Posterior vena cava (tissue), 2 donors: ENCODE measurements around the gene USP47. TPM values are rescaled to one million over a fixed set of nuclear protein-coding genes. Genes with fewer than 3 reads are reported as not detected.

Source experiments
- DNase-seq: peaks from one replicate; pipeline ENCODE4 v3.0.0-alpha.2; 2020; ENCODE audit warnings: low spot score
- intact Hi-C, 2 donors: fragments of 100-400 bp; cut with DNase I; formaldehyde crosslinking; loops; one replicate each; pipeline versions ENCODE4 v1.14.1 to v1.14.2; 2022 to 2023
- total RNA-seq, 2 donors: library from RNA; stranded (reverse); fragmentation: NEBNext Ultra II Directional; extraction: Animal tissue kit (Norgen Biotek cat#: 25700); gene quantifications; one replicate each; pipeline ENCODE4 v1.2.1, GENCODE V29; 2021
- donor health status: DM: yes; HTN: yes; CAD: no.
- donor health status: DM: yes; HTN: yes; CAD: no.

USP47 gene
- total RNA-seq, 2 donors from 2014 or later: 49.4 to 57.8 TPM

- DNase-seq: no peak
Observed at GRCh38 chr11:11984563-11984962, 142.8 kb downstream of the USP47 start.

GRCh38 chr11:11985016-11985715 lies 143.4 kb downstream of the USP47 start:
- no peak for DNase-seq
- intact Hi-C loops: no loop called here

More at GRCh38 chr11:11984563-11984962, 142.8 kb downstream of the USP47 start:
- intact Hi-C loops: no loop called here

DNA sequence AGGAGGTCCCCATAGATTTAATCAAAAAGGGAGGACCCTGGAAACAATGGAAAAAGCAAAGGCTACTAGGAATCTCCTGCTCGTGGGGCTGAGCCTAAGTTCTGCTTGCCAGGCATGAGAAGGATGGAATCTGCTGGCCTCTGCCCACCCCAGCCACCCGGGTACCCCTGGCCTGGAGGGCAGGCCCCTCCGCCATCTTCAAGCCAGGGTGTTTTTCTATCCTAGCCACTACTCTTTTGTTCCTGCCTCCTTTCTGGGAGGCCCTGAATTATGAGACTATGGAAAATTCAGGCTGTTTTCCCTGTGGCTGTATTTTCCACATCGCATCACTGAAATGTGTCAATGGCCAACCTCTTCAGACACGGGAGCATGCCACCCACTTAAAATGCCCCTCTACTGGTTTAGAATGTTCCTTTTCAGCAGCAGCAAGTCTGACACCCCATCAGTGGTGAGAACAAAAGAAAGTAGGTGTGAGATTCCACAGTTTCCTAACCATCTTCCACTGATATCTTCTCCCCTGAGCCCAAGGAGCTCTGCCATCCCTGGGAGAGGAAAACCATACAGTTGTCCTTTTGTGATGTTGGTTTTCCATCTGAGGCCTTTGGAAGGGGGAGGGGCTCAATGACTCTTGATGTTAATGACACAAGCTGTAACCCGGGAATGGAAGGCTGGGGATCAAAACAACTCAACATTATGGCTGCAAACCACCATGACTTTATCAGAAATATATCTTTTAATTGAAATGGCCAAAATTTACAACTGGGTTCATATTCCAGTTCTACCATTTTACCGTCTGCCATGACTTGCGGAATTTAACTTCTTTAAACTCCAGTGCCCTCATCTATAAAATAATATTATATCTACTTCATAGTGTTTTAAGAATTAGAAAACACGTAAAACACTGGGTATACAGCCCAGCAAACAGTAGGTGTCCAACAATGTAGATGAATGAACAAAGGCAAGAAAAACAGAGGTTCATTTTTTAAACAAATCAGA lies 144.5 kb downstream of the USP47 start:
- intact Hi-C loops: no loop called here
- DNase-seq: no peak

DNA sequence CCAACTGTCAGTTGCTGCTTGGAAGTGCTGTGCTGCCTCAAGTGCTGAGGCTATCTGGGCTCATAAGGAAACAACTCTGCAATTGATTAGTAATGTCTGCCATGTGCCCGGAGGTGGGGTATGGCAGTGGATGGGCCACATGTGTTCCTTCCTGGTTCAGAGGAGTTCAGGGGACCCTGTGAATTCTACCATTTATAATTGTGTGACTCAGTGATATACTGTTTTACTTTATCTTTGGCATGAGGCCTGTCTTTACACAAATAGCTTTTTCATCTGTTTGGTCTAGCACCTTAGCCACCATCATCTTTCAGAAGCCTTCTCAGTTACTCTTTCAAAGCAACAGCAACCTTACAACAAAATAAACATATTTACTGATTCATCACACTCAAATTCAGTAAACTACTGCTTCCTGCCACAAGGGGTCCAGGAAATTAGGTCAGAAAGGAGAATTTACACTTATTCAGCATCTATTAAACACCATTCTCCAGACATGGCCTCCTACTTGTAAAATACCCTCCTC lies 145.8 kb downstream of the USP47 start:
- intact Hi-C loops: no loop called here
- DNase-seq: no peak

DNA sequence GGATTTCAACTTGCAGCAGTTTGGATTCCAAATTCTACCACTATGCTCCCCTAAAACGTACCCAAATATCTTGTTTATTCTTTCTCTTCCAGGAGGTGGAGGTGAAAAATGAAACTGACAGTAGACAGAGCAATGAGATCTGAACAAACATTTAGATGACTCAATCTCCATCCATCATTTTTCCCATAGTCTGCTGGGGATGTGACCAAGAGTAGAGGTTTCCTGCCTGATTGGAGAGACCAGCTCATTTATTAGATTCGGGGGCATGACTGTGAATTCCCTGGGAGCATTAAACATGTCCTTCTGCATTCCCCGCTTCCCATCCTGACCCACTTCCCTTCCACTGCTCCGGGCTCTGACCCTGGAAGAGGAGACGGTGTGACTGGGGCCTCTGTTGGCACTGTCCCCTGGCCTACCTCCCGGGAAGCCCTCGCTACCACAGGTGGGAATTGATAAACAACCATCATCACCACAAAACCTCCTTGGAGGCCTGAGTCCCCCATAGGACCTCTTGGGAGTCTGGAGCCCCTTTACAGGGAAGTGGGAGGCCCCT lies 146.4 kb downstream of the USP47 start:
- intact Hi-C loops: no loop called here
- DNase-seq: no peak

GRCh38 chr11:11988681-11989261 lies 147.0 kb downstream of the USP47 start:
- no peak for DNase-seq
- intact Hi-C loops: no loop called here

DNA sequence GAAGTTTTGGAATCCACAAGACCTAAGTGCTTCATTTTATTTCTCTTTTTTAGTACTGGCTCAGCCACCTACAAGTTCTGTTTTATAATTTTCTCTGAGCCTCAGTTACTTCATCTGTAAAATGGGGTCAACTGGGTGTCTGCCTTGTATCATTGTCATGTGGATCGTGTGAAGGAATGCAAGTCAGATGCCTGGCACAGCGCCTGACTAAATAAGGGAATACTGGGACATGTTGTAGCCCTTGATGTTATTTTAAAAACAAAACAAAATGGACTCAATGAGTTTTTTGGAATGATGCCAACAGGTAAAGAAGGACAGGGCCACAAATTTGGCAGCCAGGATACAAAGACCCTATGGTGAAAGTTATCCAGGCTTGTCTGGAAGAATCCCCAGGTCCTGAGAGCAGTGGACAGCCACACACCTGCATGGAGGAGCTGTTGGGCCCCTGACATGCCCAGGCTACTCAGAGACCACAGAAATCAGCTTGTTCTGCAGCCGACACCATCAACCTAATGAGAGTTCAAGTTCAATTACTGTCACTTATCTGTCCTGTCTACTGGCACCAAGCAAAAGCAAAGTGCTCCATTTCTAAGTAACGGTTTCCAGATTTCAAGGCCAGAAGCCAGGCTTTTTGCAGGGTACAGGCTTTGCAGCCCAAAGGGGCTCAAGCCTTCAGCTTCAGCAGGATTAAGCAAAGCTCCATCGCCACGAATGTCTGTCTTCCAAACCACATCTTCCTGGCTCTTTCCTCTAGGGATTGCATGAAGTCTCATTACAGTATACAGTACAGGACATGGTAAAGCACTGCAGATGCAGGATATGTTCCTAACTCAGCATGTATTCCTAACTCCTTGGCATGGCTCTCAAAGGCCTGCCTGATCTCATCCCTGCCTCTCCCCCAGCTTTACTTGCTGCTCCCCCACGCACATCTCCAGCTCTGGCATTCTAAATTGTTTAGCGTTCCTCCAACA lies 148.3 kb downstream of the USP47 start:
- intact Hi-C loops: no loop called here
- no peak for DNase-seq

- intact Hi-C loops: no loop called here
- no peak for DNase-seq
Observed at GRCh38 chr11:11992257-11993212, 150.8 kb downstream of the USP47 start.

DNA sequence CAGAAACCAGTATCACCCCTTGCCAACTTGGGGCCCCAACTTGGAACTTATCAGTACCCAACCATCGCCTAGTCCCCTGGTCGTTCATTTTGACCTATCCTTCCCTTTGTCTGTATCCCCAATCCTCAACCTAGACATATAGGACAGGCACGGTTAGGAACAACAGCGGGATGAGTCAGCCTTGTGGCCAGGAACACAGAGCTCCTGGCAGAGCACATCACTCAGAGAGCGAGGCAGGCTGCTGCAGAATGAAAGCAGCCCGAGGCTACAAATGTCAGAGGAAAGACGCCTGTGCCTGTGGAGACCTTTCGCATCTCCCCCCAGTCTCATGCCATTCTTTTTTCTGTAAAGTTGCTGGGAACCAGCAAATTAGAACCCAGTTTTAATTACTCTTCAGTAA lies 152.1 kb downstream of the USP47 start:
- intact Hi-C loops: no loop called here
- DNase-seq: no peak

GRCh38 chr11:11995601-11996000 lies 153.8 kb downstream of the USP47 start:
- no peak for DNase-seq
- intact Hi-C loops: no loop called here

DNA sequence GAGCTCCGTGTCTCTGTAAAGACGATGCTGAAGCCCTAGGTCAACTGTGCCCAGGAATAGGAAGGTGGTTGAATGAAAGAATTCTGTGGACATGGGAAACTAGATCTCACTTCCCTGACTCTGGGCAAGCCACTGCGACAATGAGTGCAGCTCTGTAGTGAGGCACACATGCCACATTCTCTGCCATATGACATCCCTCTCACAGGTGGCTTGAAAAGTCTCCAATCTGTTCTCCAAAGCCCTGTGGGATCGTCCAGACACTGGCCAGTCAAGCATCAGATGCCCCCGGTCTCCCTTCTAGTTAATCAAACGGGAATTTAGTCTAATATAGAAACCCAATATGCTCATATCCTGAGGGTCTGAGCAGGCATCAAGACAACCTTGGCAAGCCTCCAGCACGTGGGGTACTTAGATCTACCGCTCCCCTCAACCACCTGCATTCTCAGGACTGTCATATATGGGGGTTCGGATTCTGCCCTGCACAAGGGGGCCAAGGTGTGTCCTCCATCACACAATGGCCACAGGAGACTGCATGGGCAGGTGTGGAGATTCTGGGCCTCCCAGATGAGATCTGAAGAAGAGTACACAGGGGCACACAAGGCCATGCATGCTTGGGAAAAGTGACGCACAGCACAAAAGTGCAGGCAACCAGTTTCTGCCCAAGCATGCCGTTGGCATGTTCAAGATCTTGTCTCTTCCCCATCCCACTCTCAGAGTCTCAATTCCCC lies 154.7 kb downstream of the USP47 start:
- intact Hi-C loops: no loop called here
- no peak for DNase-seq

GRCh38 chr11:11997049-11997322 lies 155.2 kb downstream of the USP47 start:
- DNase-seq: no peak
- intact Hi-C loops: no loop called here

DNA sequence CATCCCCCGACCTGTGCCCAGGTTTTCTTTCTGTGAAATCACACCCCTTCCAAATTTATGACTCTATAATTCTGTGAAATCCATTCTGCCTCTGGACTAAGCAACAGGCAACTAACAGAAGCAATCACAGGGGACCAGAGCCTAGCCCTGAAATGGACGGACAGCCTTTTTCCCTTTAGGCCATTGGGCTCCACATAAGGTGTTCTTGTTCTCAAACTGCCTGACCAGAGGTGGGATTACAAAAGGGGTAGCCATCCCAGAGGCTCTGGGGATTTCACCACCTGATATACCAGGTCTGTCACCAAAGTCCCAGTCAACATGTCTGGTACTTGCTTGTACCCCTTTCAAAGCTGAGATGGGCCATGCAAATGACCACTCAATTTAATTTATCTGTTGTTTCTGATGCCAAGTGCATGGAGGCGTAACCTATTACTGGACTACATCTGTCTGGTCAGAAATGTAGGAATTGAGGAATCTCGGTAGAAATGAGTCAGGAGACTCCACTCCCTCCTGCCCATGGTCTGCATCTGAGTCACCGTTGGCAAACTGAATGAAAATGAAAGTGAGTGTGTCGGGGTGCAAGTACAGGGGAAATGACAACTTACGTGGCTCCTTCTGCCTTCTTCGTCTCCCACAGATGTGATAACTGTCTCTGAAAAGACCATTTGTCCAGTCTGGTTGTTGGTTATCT lies 156.5 kb downstream of the USP47 start:
- intact Hi-C loops: no loop called here
- DNase-seq: no peak

DNA sequence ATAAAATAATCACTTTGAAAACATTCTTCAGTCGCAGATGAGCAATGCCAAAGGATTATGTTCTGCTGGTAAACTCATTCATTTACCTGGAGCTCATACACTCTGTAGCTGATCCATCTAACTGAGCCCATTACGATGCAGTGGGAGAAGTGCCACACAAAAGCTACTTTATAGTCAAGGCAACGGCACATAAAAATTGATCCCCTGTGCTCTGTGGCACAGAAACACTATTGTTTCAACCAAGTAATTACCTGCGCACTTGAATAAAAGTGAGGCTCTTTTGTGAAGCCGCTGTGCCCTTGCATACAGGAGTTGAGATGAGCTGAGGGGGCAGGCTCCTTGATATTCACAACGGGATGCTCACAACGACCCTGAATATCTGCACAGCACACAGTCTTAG lies 159.4 kb downstream of the USP47 start:
- intact Hi-C loops: no loop called here
- no peak for DNase-seq

- DNase-seq: no peak
- intact Hi-C loops: no loop called here
Observed at GRCh38 chr11:12003336-12003735, 161.6 kb downstream of the USP47 start.

- no peak for DNase-seq
Observed at GRCh38 chr11:12003815-12004214, 162.0 kb downstream of the USP47 start.

More at GRCh38 chr11:12003815-12004214, 162.0 kb downstream of the USP47 start:
- intact Hi-C loops: no loop called here
